Upper lobe of left lung (tissue), 4 donors: Measurements from ENCODE around the gene TDRD6.

Experiments
- CTCF ChIP-seq, 6 experiments: fragments of 450-650 bp in 4 of 6; fragments of 200-600 bp in 2 of 6; sonication (generic) in 2 of 6; IDR thresholded peaks; one replicate each; pipeline ENCODE4 v1.5.1; 2016 to 2019; ENCODE audit warnings: antibody characterized with exemption in 6 of 6
- POLR2A ChIP-seq, 4 donors: fragments of 450-650 bp; IDR thresholded peaks; one replicate each; pipeline ENCODE4 v1.5.1; 2016 to 2017; ENCODE audit warnings: antibody characterized with exemption in 4 of 4, mild to moderate bottlenecking in 2 of 4

- TF ChIP-seq CTCF (IDR thresholded peaks at IDR 0.05) (no peak), POLR2A (IDR thresholded peaks at IDR 0.05) (no peak)
These were observed 30.0 kb upstream of the TDRD6 start for GRCh38 chr6:46657642-46658041.
